Measurements from ENCODE around the gene IL11. TPM values are rescaled to one million over a fixed set of nuclear protein-coding genes. Genes with fewer than 3 reads are reported as not detected.

The IL11 gene
- total and polyA plus RNA-seq, 2 donors (not counting 3 experiments of a cell fraction or from before 2014, with no cell fraction given): not detected

DNA sequence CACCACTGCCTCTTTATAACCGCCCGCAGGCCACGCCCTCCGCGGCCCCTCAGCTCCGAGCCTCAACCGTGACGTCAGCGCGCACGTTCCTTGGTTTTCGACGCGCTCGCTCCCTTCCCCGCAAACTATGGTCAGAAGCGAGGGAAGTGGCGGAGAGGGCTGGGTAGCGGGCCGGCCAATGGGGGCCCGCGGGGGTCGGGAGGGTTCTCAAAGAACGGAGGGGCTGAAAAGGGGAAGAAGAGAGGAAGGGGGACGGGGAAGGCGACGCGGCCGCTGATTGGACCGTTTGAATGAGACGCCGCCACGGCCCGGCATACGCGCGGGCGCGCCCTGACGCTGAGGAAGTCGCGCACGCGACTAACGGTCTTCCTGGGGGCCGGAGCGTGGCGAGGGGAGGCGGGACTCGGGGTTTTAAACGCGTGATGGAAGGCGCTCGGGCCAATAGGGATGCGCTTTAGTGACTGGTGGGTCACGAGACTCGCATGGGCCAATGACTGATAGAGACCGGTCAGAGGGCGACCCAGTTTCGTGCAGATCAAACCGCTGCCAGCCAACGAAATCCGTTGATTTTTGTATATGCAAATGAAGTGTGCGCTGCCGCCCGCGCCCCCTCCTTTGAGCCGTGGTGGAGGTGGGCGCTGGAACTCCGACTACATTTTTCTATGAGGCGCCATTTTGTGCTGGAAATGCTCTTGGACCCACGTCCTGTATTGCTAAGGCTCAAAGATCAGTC is 37.7 kb upstream of the IL11 start:
- peak overlapping the region; percentile 64 for H3K4me2 ChIP-seq (ENCODE audit: insufficient read depth, low read length)
- FAIRE-seq (peak; percentile 99), DNase-seq (ENCODE audit: low read depth, low spot score) (peak; percentile 100)
- H3K4me3 ChIP-seq (replicated peaks in 1 of 3; ENCODE audit: insufficient read depth in 1 of 3, low read depth in 1 of 3, low read length in 3 of 3): peak overlapping the region in 2 of 3 experiments; percentile 28 to 90
- no peaks in the 10 kb centered on the region for H3K9me1 ChIP-seq (replicated peaks; ENCODE audit: control insufficient read depth, extremely low read depth, insufficient read depth, low read length)
- no TSS peak for BruUV-seq (replicated peaks)
- no peaks in the 10 kb centered on the region for H3K9me3 ChIP-seq (replicated peaks; ENCODE audit: control insufficient read depth, insufficient read depth, low read length)
- ChIA-PET CTCF (interaction anchor here (0.7 to 1.4 kb wide), 6 partner anchors 10 to 247 kb away, joined by 3 to 5 read pairs (median 3); no protein-coding TSS in a partner anchor), POLR2A (interaction anchor here (0.6 to 2.0 kb wide), 20 partner anchors 12 to 321 kb away, joined by 3 to 15 read pairs (median 4); partner anchors contain the start of genes FIZ1, HSPBP1, ISOC2 and KMT5C)
- intact Hi-C loops (cut with micrococcal nuclease): loop anchor here (1.0 to 2.0 kb wide), 6 partner anchors 23 to 267 kb away; partner anchors contain the start of genes ISOC2, KMT5C, PPP6R1 and RPL28
- peaks cover 13% of the 10 kb centered on the region for H3K4me1 ChIP-seq (ENCODE audit: control insufficient read depth, extremely low read depth, insufficient read depth, low read length)
- H3K79me2 ChIP-seq (ENCODE audit: control insufficient read depth, insufficient read depth, low read length): peaks cover 39% of the 10 kb centered on the region
- H3K27ac ChIP-seq (ENCODE audit: insufficient read depth, low read depth, low read length): peak overlapping the region; percentile 90
- dilution Hi-C loops (cut with MboI; ENCODE audit: extremely low pct_ligation_motif_present, low sequenced_read_pairs): no loop called here
- H3K36me3 ChIP-seq (ENCODE audit: control insufficient read depth in 2 of 2, extremely low read depth in 1 of 2, insufficient read depth in 2 of 2, low read length in 2 of 2): peaks cover under 1 to 6% of the 10 kb centered on the region in 2 experiments
- H4K20me1 ChIP-seq (replicated peaks; ENCODE audit: control insufficient read depth, extremely low read depth, insufficient read depth, low read length): no peaks in the 10 kb centered on the region
- peaks cover 2 to 5% of the 10 kb centered on the region in 2 experiments for H3K27me3 ChIP-seq (ENCODE audit: control insufficient read depth in 2 of 2, insufficient read depth in 2 of 2, low read length in 2 of 2)
- H2AFZ ChIP-seq (ENCODE audit: low read depth, low read length): peak overlapping the region; percentile 90
- peak overlapping the region; percentile 93 for H3K9ac ChIP-seq (replicated peaks; ENCODE audit: extremely low read depth, insufficient read depth, low read length)
- TF ChIP-seq GATA2 (IDR thresholded peaks at IDR 0.05; ENCODE audit: insufficient read depth, insufficient read length, low read depth, low read length) (no peak), MYC (IDR thresholded peaks at IDR 0.05; ENCODE audit: low read depth, low read length) (peak; percentile 74), FOS (IDR thresholded peaks at IDR 0.05; ENCODE audit: borderline replicate concordance, insufficient read depth, low read length) (no peak), POLR2AphosphoS5 (IDR thresholded peaks at IDR 0.05; ENCODE audit: insufficient read depth, low read depth, low read length) (no peak), POLR2A (IDR thresholded peaks at IDR 0.05; ENCODE audit: low read depth, low read length) (peak; percentile 58), EZH2 (IDR thresholded peaks at IDR 0.05; ENCODE audit: borderline replicate concordance, low read depth, low read length, severe bottlenecking) (no peak)
- TF ChIP-seq, protein P1, sequence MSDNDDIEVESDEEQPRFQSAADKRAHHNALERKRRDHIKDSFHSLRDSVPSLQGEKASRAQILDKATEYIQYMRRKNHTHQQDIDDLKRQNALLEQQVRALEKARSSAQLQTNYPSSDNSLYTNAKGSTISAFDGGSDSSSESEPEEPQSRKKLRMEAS (IDR thresholded peaks at IDR 0.05; ENCODE audit: insufficient read depth, insufficient read length): peak; percentile 71
- TF ChIP-seq, protein P2, sequence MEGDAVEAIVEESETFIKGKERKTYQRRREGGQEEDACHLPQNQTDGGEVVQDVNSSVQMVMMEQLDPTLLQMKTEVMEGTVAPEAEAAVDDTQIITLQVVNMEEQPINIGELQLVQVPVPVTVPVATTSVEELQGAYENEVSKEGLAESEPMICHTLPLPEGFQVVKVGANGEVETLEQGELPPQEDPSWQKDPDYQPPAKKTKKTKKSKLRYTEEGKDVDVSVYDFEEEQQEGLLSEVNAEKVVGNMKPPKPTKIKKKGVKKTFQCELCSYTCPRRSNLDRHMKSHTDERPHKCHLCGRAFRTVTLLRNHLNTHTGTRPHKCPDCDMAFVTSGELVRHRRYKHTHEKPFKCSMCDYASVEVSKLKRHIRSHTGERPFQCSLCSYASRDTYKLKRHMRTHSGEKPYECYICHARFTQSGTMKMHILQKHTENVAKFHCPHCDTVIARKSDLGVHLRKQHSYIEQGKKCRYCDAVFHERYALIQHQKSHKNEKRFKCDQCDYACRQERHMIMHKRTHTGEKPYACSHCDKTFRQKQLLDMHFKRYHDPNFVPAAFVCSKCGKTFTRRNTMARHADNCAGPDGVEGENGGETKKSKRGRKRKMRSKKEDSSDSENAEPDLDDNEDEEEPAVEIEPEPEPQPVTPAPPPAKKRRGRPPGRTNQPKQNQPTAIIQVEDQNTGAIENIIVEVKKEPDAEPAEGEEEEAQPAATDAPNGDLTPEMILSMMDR (IDR thresholded peaks at IDR 0.05; ENCODE audit: extremely low read depth in 1 of 2, insufficient read depth in 1 of 2, low read depth in 1 of 2, low read length in 2 of 2): no peak
